Ecto neural progenitor cell (in vitro differentiated cells): ENCODE results near the gene PARD6A.
A peak's percentile ranks its signal among the peaks of the same experiment; 100 is the strongest.

Experiments used
- DNase-seq: peaks from one replicate; pipeline ENCODE4 v3.0.0-alpha.2; 2018; ENCODE audit warnings: low spot score

The PARD6A gene

GRCh38 chr16:67660564-67661028 lies at the start of gene PARD6A:
TSS of gene PARD6A (plus strand) at chr16:67660960. CDS start at chr16:67661039, 79 bp downstream.
- DNase-seq: peak; percentile 94

DNA sequence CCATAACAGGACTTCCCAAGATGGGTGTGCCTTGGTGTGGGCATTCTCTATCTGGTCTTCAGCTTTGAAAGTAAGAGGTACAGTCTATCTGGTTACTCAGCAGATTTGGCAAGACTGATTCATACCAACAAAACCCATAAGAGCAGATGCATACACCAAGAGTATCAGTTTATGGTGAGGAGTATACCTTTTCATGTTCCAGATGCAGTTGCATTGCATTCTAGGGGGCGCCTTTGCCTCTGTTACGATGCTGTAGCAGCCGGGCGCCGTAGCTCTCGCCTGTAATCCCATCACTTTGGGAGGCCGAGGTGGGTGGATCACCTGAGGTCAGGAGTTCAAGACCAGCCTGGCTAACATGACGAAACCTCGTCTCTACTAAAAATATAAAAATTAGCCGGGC lies 47.0 kb upstream of the PARD6A start:
- no peak for DNase-seq

DNA sequence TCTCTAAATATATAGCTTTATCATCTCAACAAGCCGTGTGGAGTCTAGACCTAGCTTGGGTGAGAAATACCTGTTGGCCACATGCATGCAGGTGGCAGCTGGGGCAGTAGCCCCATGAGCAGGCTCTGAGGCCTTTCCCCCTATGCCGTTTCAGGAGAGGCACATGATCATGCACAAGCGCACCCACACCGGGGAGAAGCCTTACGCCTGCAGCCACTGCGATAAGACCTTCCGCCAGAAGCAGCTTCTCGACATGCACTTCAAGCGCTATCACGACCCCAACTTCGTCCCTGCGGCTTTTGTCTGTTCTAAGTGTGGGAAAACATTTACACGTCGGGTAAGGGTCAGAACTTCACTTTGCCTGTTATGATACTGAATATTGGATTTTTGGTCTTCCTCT lies 32.5 kb upstream of the PARD6A start:
- no peak for DNase-seq

DNA sequence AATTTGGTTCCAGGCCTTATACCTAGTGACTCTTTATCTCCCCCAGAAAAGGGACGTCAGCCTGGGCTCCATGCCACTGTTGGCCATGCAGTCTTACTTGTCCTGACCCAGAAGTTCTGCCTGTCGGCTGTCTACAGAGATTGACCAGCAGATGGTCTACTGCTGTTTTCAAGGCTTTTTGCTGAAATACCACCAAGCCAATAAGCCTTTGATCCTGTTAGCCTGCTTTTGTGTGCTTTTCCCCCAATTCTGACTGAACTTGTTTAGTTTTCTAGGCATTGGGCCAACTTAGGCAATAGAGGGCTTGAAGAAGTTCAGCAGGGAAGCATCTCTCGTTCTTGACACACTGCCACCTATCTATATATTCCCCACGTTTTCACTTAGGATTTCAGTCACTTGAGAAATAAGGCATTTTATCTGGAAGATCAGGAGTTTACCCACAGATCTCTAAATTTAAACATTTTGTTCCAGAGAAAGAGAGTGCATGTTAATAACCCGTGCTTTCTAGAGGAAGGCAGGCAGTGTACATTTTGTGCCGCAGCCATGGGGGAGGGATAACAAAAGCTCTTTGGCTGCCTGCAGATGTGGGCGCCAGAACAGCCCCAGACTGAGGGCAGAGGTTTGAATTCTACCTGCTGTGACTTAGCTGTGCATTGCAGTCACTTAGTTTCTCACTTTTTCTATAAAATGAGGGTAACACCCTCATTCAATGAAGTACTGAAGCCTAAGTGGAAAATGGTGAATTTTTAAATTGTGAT lies 28.2 kb upstream of the PARD6A start:
- DNase-seq: no peak

GRCh38 chr16:67636713-67637112 lies 24.0 kb upstream of the PARD6A start:
- no peak for DNase-seq

DNA sequence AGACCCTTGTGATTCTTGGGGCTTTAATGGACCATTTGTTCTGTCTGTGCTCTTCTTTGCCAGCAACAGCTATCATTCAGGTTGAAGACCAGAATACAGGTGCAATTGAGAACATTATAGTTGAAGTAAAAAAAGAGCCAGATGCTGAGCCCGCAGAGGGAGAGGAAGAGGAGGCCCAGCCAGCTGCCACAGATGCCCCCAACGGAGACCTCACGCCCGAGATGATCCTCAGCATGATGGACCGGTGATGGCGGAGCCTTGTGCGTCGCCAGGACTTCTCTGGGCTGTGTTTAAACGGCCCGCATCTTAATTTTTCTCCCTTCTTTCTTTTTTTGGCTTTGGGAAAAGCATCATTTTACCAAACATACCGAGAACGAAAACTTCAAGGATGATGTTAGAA lies 23.1 kb upstream of the PARD6A start:
- DNase-seq: no peak

GRCh38 chr16:67641779-67642708 lies 18.7 kb upstream of the PARD6A start:
- DNase-seq: no peak

DNA sequence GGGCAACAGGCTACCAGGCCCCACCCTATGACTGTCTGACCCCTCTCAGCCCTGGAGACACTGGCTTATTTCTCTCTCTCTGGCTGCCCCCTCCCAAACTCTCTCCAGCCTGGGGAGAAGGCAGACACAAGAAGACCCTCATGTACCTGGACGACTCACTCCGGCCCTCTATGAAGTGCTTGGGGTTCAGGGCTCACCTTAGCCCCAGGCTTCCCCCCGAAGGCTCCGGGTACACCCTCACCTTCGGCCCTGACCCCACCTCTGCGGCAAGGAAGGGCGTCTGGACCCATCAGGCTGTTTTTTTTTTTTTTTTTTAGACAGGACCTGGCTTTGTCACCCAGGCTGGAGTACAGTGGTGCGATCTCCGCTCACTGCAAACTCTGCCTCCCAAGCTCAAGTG lies 16.7 kb upstream of the PARD6A start:
- DNase-seq: no peak

GRCh38 chr16:67645397-67646121 lies 15.2 kb upstream of the PARD6A start:
- peak; percentile 48 for DNase-seq

- DNase-seq: no peak
These were observed 13.6 kb upstream of the PARD6A start for GRCh38 chr16:67647111-67647651.

DNA sequence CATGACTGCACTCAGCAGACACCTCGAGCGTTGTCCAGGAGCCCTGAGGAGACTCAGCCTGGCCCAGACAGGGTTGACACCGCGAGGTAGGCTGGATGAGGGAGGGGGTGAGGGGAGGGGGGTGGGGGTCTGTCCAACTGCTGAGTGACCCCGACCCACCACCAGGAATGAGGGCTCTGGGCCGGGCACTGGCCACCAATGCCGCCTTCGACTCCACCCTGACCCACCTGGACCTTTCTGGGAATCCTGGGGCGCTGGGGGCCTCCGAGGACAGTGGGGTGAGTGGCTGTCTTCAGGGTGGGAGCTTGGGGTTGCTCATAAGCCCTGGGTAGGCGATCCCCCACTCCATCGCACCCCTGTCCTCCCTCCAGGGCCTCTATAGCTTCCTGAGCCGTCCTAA lies 13.1 kb upstream of the PARD6A start:
- DNase-seq: no peak

DNA sequence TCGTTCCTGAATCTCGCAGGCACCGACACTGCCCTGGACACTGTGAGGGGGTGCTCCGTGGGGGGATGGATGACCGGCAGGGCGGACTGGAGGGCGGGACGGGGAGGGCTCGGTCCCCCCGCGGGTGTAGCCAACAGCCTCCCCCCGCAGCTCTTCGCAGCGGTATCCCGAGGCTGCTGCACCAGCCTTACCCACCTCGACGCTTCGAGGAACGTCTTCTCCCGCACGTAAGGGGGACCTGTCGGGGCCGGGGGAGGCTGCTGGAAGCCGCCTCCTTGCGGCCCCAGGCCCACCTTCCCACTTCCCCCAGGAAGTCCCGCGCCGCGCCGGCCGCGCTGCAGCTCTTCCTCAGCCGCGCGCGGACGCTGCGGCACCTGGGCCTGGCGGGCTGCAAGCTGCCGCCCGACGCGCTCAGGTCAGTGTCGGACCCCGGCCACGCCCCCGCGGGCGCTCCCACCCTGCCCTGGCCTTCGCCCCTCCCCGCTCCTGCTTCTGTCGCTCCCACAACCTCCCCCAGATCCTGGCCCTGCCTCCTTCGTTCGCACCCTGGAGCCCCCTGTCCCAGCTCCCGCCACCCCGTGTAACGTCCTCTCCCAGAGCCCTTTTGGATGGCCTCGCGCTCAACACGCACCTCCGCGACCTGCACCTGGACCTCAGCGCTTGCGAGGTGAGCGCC lies 12.5 kb upstream of the PARD6A start:
- no peak for DNase-seq

DNA sequence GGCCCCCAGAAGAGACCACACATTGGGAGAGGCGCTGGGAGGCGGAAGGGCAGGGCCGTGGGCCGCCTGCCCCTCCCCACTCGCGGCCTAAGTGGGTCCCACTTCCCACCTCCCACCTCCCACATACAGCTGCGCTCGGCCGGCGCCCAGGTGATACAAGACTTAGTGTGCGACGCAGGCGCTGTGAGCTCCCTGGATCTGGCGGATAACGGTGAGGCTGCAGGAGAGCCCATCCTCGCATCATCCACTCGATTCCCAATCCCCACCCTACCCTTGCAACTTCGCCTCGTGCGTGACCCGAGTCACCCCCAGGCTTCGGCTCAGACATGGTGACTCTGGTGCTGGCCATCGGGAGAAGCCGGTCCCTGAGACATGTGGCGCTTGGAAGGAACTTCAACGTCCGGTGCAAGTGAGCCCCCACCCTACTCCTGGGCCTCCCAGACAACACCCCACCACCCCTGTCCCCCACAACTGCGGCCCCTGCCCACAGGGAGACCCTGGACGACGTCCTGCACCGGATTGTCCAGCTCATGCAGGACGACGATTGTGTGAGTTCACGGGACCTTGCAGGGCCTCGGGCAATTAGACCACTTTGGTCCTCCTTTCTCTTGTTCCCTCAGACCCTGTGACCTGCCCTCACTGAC lies 11.9 kb upstream of the PARD6A start:
- peak; percentile 58 for DNase-seq

DNA sequence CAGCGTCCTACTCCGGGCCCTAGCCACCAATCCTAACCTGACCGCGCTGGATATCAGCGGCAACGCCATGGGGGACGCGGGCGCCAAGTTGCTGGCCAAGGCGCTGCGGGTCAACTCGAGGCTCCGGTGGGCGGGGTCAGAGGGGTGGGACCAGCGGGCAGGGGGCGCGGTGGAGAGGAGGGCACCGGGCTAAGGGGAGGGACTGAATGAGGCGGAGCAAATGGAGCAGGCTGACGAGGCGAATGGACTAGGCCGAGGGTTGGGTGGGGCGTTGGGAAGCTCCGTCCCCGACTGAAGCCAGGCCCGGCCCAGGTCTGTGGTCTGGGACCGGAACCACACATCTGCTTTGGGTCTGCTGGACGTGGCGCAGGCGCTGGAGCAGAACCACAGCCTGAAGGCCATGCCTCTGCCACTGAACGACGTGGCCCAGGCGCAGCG lies 11.2 kb upstream of the PARD6A start:
- DNase-seq: peak; percentile 90

GRCh38 chr16:67650023-67650422 lies 10.7 kb upstream of the PARD6A start:
- no peak for DNase-seq

DNA sequence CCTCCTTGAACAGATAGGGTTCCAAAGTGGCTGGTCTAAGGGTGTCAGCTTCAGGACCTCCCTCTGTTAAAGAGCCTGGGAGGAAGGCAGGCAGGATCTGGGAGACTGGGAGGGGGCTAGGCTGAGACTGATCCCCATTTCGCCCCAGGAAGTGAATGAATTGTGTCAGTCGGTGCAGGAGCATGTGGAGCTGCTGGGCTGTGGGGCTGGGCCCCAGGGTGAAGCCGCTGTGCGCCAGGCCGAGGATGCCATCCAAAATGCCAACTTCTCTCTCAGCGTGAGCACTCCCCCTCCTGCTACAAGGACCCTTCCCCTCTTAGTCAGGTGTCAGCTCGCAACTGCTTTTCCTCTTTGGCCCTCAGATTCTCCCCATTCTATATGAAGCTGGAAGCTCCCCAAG lies 9.7 kb upstream of the PARD6A start:
- DNase-seq: peak; percentile 45

- no peak for DNase-seq
These were observed 8.9 kb upstream of the PARD6A start for GRCh38 chr16:67651847-67652246.

DNA sequence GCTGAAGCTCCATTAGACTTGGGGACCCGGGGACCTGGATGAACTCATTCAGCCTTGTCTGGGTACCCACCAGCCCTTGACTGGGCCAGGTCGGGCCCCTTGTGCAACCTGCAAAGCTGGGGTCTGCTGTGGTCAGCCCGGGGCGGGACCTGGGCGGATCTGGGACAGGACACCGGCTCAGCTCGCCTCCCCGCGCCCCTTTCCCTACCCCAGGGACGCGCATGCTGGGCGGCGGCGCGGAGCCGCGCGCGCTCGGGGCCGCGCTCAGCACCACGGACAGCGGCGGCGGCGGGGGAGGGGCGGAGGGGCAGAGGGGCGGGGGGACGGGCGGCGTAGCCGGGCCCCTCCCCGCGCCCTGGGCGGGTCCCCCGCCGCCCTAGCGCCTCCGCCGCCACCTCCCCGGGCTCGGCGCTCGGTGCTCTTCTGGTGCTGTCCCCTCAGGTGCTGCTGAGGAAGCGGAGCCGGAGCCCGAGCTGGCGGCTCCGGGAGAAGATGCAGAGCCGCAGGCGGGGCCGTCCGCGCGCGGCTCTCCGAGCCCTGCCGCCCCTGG lies 8.1 kb upstream of the PARD6A start:
- DNase-seq: peak; percentile 74

GRCh38 chr16:67653128-67653788 lies 7.5 kb upstream of the PARD6A start:
- DNase-seq: peak; percentile 63

- DNase-seq: no peak
These were observed 6.9 kb upstream of the PARD6A start for GRCh38 chr16:67653789-67654402.
